GM12891 (cell line): ENCODE data around the gene KLHL36.

Experiments
- DNase-seq: peaks from one replicate; pipeline ENCODE4 v3.0.0; 2011; ENCODE audit warnings: low spot score; ENCODE audit not compliant: insufficient read length
- FAIRE-seq: peaks from 2 replicates; lab custom pipeline; 2011; peaks lifted over from hg19 to GRCh38; lab: Jason Lieb, UNC
- PAX5 ChIP-seq: IDR thresholded peaks from 2 replicates; pipeline ENCODE4 v1.6.1; 2011; ENCODE audit warnings: low read length, moderate library complexity, mild to moderate bottlenecking; ENCODE audit not compliant: insufficient read depth, severe bottlenecking
- POLR2A ChIP-seq: IDR thresholded peaks from 2 replicates; pipeline ENCODE4 v1.6.1; 2011; ENCODE audit warnings: low read depth, low read length, control low read depth
- POLR2AphosphoS5 ChIP-seq: IDR thresholded peaks from 2 replicates; pipeline ENCODE4 v1.6.1; 2011; ENCODE audit warnings: low read depth, low read length, control low read depth
- POU2F2 ChIP-seq: IDR thresholded peaks from 2 replicates; pipeline ENCODE4 v1.6.1; 2011; ENCODE audit warnings: low read depth, mild to moderate bottlenecking, control low read depth, low read length, moderate library complexity
- SPI1 ChIP-seq: IDR thresholded peaks from 2 replicates; pipeline ENCODE4 v1.6.1; 2011; ENCODE audit warnings: low read depth, low read length, control low read depth
- TAF1 ChIP-seq: IDR thresholded peaks from 2 replicates; pipeline ENCODE4 v1.6.1; 2011; ENCODE audit warnings: low read depth, low read length, control low read depth

KLHL36 gene

DNA sequence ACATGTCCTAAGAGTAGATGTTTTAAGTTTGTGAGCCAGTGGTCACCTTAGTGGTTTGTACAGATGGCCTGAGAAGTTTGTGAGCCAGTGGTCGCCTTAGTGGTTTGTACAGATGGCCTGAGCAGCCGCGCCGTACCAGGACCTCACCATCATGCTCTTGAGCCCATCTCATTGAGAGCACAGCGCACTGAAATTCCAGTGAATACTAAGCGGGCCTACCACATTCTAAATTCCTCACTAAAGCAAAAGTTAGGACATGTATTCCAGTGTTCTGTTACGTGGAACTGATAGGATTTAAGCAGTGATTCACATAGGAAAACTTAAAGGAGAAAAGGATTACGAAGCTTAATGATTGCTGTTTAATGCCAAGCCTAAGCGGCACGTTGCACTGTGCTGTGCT, 55.4 kb downstream of the KLHL36 start:
- FAIRE-seq = no peak
- no peak for DNase-seq
- TF ChIP-seq POLR2A (no peak), SPI1 (no peak), POU2F2 (no peak), PAX5 (no peak), TAF1 (no peak), POLR2AphosphoS5 (no peak)

DNA sequence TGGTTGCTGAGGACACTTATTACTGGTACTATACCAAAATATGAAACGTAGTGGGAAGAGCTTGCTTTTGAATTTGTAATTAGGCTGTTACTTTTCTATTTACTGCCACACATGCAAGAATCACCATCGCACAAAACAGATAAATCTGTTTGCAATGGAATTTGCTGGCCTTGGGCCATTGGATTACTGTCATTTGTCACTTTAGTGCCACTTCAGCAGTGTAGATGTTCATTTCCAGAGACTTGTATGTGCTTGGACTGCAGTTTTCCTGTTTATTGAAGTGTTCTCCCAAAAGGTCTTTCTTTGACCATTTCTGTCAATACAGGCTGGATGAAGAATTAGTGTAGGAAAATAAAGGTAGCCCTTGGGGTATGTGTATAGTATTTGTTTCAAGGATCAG, 55.9 kb downstream of the KLHL36 start:
- no peak for DNase-seq
- TF ChIP-seq SPI1 = no peak
- no peak for TF ChIP-seq TAF1
- no peak for TF ChIP-seq POLR2A
- no peak for TF ChIP-seq POU2F2
- TF ChIP-seq PAX5 = no peak
- no peak for TF ChIP-seq POLR2AphosphoS5
- no peak for FAIRE-seq

DNA sequence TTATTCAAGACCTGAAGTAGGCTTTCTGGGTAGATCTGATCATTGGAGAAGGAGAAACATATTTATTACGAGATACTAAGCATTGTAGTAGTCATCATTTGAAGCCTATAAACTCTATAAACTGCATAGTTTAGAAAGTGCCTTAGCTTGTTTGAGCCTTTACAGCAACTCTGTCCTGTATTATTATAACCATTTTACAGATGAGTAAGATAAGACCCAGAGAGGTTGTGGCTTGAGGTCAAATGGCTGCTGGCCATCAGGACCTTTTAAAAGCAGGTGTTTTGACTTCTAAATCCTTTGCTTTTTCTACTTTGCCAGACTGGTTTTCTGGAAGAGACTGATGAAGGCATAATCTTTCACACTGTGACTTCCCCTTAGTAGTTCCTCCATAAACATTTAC, 58.5 kb downstream of the KLHL36 start:
- DNase-seq (no peak), FAIRE-seq (no peak)
- no peak for TF ChIP-seq TAF1
- no peak for TF ChIP-seq SPI1
- TF ChIP-seq PAX5 = no peak
- TF ChIP-seq POLR2A = no peak
- TF ChIP-seq POU2F2 = no peak

DNA sequence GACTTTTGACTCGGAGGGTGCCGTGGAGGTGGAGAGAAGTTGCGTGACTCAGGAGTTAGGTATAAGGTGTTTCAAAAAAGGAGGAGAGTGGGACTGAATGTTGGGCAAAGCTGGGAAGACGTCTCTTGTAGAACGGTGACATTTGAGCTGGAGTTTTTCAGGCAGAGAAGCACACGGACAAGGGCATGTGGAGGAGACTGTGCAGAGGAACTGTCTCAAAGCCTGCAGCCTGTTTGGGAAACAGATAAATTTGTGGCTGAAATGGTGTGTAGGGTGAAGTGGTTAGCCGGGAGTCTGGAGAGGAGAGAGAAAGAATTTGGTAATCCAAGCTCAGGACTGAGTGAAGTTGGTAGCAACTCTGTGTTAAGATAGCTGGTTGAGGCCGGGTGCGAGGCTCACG, 61.3 kb downstream of the KLHL36 start:
- DNase-seq (no peak), FAIRE-seq (no peak)
- no peak for TF ChIP-seq POU2F2
- TF ChIP-seq TAF1 = no peak
- TF ChIP-seq POLR2A = no peak
- no peak for TF ChIP-seq PAX5
- no peak for TF ChIP-seq SPI1
- TF ChIP-seq POLR2AphosphoS5 = no peak

DNA sequence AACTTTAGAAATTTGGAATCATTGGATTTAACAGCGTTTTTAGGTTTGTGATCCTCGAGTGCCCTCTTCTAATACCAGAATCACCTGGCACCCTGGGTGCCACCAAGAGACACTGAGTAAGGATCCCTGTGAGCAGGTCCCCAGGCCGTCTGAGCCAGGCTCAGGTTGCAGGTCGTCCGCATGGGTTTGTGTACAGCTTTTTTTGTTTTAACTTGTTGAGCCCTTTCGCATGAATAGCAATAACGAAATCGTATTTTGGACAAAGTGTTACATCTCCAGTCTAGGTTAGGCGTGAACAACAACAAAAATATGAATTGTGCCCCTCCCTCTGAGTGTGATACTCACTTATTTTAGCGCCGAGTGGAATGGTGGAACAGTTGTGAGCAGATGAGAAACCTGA, 62.4 kb downstream of the KLHL36 start:
- no peak for FAIRE-seq

More for the DNA sequence above, 62.4 kb downstream of the KLHL36 start:
- TF ChIP-seq SPI1 (no peak), POLR2A (no peak), POU2F2 (no peak), POLR2AphosphoS5 (no peak), PAX5 (no peak), TAF1 (no peak)
- DNase-seq = no peak
